ENCODE measurements around the gene ARRDC5. TPM values are rescaled to one million over a fixed set of nuclear protein-coding genes. Genes with fewer than 3 reads are reported as not detected.
A peak's percentile ranks its signal among the peaks of the same experiment; 100 is the strongest.

ARRDC5 gene
- polyA plus RNA-seq, 3 donors, result 0.46 to 3.9 (median 1.0) TPM

DNA sequence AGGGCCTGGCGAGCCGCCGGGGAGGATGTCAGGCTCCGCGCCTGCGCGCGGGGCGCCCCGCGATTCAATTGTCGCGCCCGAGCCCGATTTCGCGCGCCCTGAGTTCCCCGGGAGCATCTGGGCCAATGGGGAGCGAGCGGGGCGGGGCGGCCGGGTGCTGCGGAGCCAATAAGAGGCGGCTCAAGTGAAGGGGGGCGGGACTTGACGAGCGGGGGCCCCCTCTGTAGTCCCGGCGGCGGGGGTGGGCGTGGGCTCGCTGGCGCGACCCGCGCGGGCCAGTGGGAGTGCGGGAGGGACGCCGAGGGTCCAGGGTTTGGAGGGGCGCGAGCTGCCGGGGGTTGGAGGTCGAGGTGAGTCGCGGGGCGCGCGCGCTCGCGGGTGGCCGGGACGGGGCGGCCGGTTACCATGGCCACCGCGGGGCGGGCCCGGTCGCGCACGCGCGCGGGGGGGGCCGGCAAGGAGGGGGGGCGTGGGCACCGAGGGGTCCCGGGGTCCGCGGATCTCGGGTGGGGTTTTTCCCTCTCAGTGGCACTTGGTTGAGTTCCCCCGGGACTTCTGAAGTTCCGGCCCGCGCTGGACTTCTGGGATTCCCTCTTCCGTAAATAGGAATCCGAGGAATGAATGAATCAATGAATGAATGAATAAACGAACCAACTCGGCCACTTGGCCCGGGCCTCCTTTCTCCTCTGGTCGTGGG is 7.3 kb upstream of the ARRDC5 start:
- TF ChIP-seq, protein P1, sequence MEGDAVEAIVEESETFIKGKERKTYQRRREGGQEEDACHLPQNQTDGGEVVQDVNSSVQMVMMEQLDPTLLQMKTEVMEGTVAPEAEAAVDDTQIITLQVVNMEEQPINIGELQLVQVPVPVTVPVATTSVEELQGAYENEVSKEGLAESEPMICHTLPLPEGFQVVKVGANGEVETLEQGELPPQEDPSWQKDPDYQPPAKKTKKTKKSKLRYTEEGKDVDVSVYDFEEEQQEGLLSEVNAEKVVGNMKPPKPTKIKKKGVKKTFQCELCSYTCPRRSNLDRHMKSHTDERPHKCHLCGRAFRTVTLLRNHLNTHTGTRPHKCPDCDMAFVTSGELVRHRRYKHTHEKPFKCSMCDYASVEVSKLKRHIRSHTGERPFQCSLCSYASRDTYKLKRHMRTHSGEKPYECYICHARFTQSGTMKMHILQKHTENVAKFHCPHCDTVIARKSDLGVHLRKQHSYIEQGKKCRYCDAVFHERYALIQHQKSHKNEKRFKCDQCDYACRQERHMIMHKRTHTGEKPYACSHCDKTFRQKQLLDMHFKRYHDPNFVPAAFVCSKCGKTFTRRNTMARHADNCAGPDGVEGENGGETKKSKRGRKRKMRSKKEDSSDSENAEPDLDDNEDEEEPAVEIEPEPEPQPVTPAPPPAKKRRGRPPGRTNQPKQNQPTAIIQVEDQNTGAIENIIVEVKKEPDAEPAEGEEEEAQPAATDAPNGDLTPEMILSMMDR (IDR thresholded peaks at IDR 0.05), result no peak
- peak overlapping the region; percentile 63 for H2AFZ ChIP-seq (ENCODE audit: insufficient read depth, low read depth, low read length, poor library complexity, severe bottlenecking)
- H3K79me2 ChIP-seq (ENCODE audit: insufficient read depth, low read length), result peaks cover 67% of the 10 kb centered on the region
- H3K27me3 ChIP-seq (ENCODE audit: control insufficient read depth in 2 of 2, insufficient read depth in 2 of 2, low read length in 2 of 2), result no peaks in the 10 kb centered on the region
- WGBS (ENCODE audit: insufficient coverage), result under 1% methylated on average over 60 of the region's 85 CpGs
- H3K9ac ChIP-seq (ENCODE audit: insufficient read depth, low read length, poor library complexity, severe bottlenecking), result peak overlapping the region; percentile 54
- Mint-ChIP-seq H3K36me3 (peaks cover 10 to 24% of the 10 kb centered on the region in 2 donors), H3K4me1 (peaks cover 56% of the 10 kb centered on the region), H3K4me3 (peak overlapping the region; percentile 90 to 91), H3K27me3 (ENCODE audit: low read depth in 3 of 3) (peaks cover 0 to 6% (median 0%) of the 10 kb centered on the region in 3 donors), H3K27ac (peak overlapping the region; percentile 69 to 89 (median 84)), H3K9me3 (no peaks in the 10 kb centered on the region)
- H3K4me3 ChIP-seq (replicated peaks in 1 of 3; ENCODE audit: low read depth in 2 of 3, low read length in 3 of 3), result peak overlapping the region; percentile 46 to 79 (median 61)
- DNase-seq, result peak; percentile 80 to 83 (median 83)
- peaks cover 0 to 6% of the 10 kb centered on the region in 2 donors for H3K36me3 ChIP-seq (replicated peaks in 1 of 2; ENCODE audit: control insufficient read depth in 1 of 2, insufficient read depth in 2 of 2, low read length in 2 of 2)
- H3K9me3 ChIP-seq (replicated peaks in 1 of 2; ENCODE audit: control insufficient read depth in 1 of 2, insufficient read depth in 1 of 2, low read length in 2 of 2), result no peaks in the 10 kb centered on the region
- peaks cover 50 to 60% of the 10 kb centered on the region in 2 donors for H3K4me1 ChIP-seq (ENCODE audit: control insufficient read depth in 1 of 2, insufficient read depth in 2 of 2, low read length in 2 of 2)
- H3K4me2 ChIP-seq (replicated peaks; ENCODE audit: extremely low read depth, low read length, poor library complexity, severe bottlenecking), result peak overlapping the region; percentile 89
- peak overlapping the region; percentile 43 to 91 for H3K27ac ChIP-seq (ENCODE audit: low read depth in 1 of 2, low read length in 2 of 2)
- H4K20me1 ChIP-seq (ENCODE audit: insufficient read depth, low read length), result peaks cover 62% of the 10 kb centered on the region
- intact Hi-C loops (cut with micrococcal nuclease), result loop anchor here (1.0 to 10.0 kb wide), 7 partner anchors 38 to 185 kb away; no protein-coding TSS in a partner anchor

DNA sequence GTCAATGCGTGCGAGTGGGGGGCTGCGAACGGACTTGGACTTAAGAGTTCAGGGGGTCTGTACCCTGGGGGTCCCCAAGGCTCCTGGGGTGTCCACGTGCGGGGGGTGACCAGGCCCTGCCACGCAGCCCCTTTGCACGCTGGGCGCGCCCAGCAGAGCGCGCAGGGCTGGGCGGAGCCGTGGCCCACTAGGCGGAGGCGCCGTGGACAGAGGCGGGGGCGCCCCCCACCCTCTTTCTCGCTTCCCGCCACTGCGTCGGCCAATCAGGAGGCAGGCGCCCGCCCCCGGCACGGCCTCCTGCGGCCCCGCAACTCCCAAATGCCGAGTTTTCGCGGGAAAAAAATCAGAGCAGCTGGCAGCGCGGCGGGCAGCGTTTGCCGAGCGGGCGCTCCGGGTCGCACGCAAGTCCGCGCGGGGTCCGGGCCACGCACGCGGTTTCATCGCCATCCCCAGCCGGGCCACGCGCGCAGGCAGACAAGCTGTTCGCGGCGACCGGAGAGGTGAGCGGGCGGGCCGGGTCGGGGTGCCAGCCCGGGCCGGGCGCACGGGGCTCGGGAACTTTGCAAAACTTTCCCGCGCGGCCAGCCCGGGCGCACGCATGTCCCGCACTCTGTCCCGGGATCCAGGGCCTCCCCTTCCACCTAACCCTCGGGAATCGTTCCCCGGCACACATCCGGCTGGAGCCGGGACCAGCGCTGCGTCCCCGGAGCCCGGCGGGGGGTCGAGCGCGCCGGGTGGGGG is 6.6 kb upstream of the ARRDC5 start, which contains the start of gene UHRF1:
TSS of gene UHRF1 (plus strand) at position 346 of the 741 bp plus-strand sequence. CDS start 1,385 bp downstream, outside the sequence.
- Mint-ChIP-seq H3K9me3 (no peaks in the 10 kb centered on the region), H3K4me1 (peaks cover 52% of the 10 kb centered on the region), H3K4me3 (peak within 1 kb of the TSS; percentile 90 to 91), H3K36me3 (peaks cover 9 to 23% of the 10 kb centered on the region in 2 donors), H3K27me3 (ENCODE audit: low read depth in 3 of 3) (peaks cover 0 to 6% (median 0%) of the 10 kb centered on the region in 3 donors), H3K27ac (peak within 1 kb of the TSS; percentile 69 to 89 (median 86))
- peaks cover 60% of the 10 kb centered on the region for H3K79me2 ChIP-seq (ENCODE audit: insufficient read depth, low read length)
- DNase-seq, result no peak
- TF ChIP-seq, protein P1 (IDR thresholded peaks at IDR 0.05), result no peak
- peaks cover 66% of the 10 kb centered on the region for H4K20me1 ChIP-seq (ENCODE audit: insufficient read depth, low read length)
- peak within 1 kb of the TSS; percentile 54 for H3K9ac ChIP-seq (ENCODE audit: insufficient read depth, low read length, poor library complexity, severe bottlenecking)
- 4% methylated on average over 89 of the region's 89 CpGs for WGBS (ENCODE audit: insufficient coverage)
- peak within 1 kb of the TSS; percentile 63 for H2AFZ ChIP-seq (ENCODE audit: insufficient read depth, low read depth, low read length, poor library complexity, severe bottlenecking)
- peaks cover 0 to 6% of the 10 kb centered on the region in 2 donors for H3K36me3 ChIP-seq (replicated peaks in 1 of 2; ENCODE audit: control insufficient read depth in 1 of 2, insufficient read depth in 2 of 2, low read length in 2 of 2)
- H3K27me3 ChIP-seq (ENCODE audit: control insufficient read depth in 2 of 2, insufficient read depth in 2 of 2, low read length in 2 of 2), result no peaks in the 10 kb centered on the region
- no peaks in the 10 kb centered on the region for H3K9me3 ChIP-seq (replicated peaks in 1 of 2; ENCODE audit: control insufficient read depth in 1 of 2, insufficient read depth in 1 of 2, low read length in 2 of 2)
- peak within 1 kb of the TSS; percentile 89 for H3K4me2 ChIP-seq (replicated peaks; ENCODE audit: extremely low read depth, low read length, poor library complexity, severe bottlenecking)
- intact Hi-C loops (cut with micrococcal nuclease), result no loop called here
- peak within 1 kb of the TSS; percentile 46 to 79 (median 61) for H3K4me3 ChIP-seq (replicated peaks in 1 of 3; ENCODE audit: low read depth in 2 of 3, low read length in 3 of 3)
- H3K27ac ChIP-seq (ENCODE audit: low read depth in 1 of 2, low read length in 2 of 2), result peak within 1 kb of the TSS; percentile 43 to 91
- H3K4me1 ChIP-seq (ENCODE audit: control insufficient read depth in 1 of 2, insufficient read depth in 2 of 2, low read length in 2 of 2), result peaks cover 43 to 53% of the 10 kb centered on the region in 2 donors
